MM.1S (cell line): ENCODE measurements around the gene ALDH1B1.

Source experiments
- CTCF ChIP-seq: fragments of 300-600 bp; sonication (generic); IDR thresholded peaks from 2 replicates; pipeline ENCODE4 v1.5.1; 2016; ENCODE audit warnings: antibody characterized with exemption, low read length, mixed read lengths
- EZH2 ChIP-seq: fragments of 300-600 bp; sonication (generic); optimal IDR thresholded peaks from 2 replicates; pipeline ENCODE3; 2017; ENCODE audit warnings: low read depth, mild to moderate bottlenecking, antibody characterized with exemption, low read length, mixed read lengths

GRCh38 chr9:38376021-38376670 is 16.4 kb upstream of the ALDH1B1 start:
- TF ChIP-seq CTCF: no peak
- TF ChIP-seq EZH2: no peak
